T-helper 2 cell treated with Interferon-gamma antibody and Interleukin-4, amounts not matched to agents 100 ng/mL and 5 ng/mL, for 36 hours (primary cell): ENCODE measurements around the gene SRRM3. TPM values are rescaled to one million over a fixed set of nuclear protein-coding genes. Genes with fewer than 3 reads are reported as not detected.
"Not testable (repeated sequence)": the region's sequence is repeated elsewhere in the genome, so short reads cannot be mapped to it uniquely, and the experiment has no call there.

Experiments
- intact Hi-C: fragments of 100-400 bp; cut with micrococcal nuclease; formaldehyde crosslinking; loops from one replicate; pipeline ENCODE4 v1.15.1; 2023
- total RNA-seq: library from RNA; stranded (reverse); gene quantifications from 2 replicates; pipeline ENCODE4 v1.2.3, GENCODE V29; 2022

SRRM3 gene
- not detected in 2 replicates for total RNA-seq

- intact Hi-C loops, result loop anchor here (1.0 kb wide), 1 partner anchor 23 kb away; no protein-coding TSS in a partner anchor
Observed at GRCh38 chr7:76201732-76202665, at the start of gene SRRM3. SRRM3 (plus strand) TSS chr7:76201896; CDS start chr7:76235067, 33,171 bp downstream.

GRCh38 chr7:76151932-76152331 is 49.8 kb upstream of the SRRM3 start:
- intact Hi-C loops, result no loop called here

- intact Hi-C loops, result loop anchor here (1.0 kb wide), 1 partner anchor 20 kb away; no protein-coding TSS in a partner anchor
Observed at GRCh38 chr7:76153571-76154230, 48.0 kb upstream of the SRRM3 start.

- intact Hi-C loops, result no loop called here
Observed at GRCh38 chr7:76155938-76156337, 45.8 kb upstream of the SRRM3 start.

- intact Hi-C loops, result not testable (repeated sequence)
Observed at GRCh38 chr7:76156992-76157685, 44.6 kb upstream of the SRRM3 start.

- intact Hi-C loops, result not testable (repeated sequence)
Observed at GRCh38 chr7:76158416-76158815, 43.3 kb upstream of the SRRM3 start.

GRCh38 chr7:76162416-76163170 is 39.1 kb upstream of the SRRM3 start:
- intact Hi-C loops, result not testable (repeated sequence)

- intact Hi-C loops, result not testable (repeated sequence)
Observed at GRCh38 chr7:76163812-76164211, 37.9 kb upstream of the SRRM3 start.

GRCh38 chr7:76165106-76165972 is 36.4 kb upstream of the SRRM3 start:
- intact Hi-C loops, result no loop called here

GRCh38 chr7:76165973-76166403 is 35.7 kb upstream of the SRRM3 start:
- intact Hi-C loops, result loop anchor here (1.0 to 2.0 kb wide), 3 partner anchors 113 to 287 kb away; partner anchors contain the start of gene RHBDD2

GRCh38 chr7:76166404-76167255 is 35.1 kb upstream of the SRRM3 start:
- intact Hi-C loops, result loop anchor here (1.0 to 2.0 kb wide), 3 partner anchors 114 to 288 kb away; partner anchors contain the start of gene RHBDD2

GRCh38 chr7:76173566-76174205 is 28.0 kb upstream of the SRRM3 start:
- intact Hi-C loops, result no loop called here

- intact Hi-C loops, result not testable (repeated sequence)
Observed at GRCh38 chr7:76176951-76177350, 24.7 kb upstream of the SRRM3 start.

- intact Hi-C loops, result loop anchor here (2.0 kb wide), 1 partner anchor 179 kb away; the partner anchor contains the start of gene YWHAG
Observed at GRCh38 chr7:76179686-76180085, 22.0 kb upstream of the SRRM3 start.

- intact Hi-C loops, result no loop called here
Observed at GRCh38 chr7:76182225-76182960, 19.3 kb upstream of the SRRM3 start.

- intact Hi-C loops, result no loop called here
Observed at GRCh38 chr7:76185187-76185896, 16.4 kb upstream of the SRRM3 start.

GRCh38 chr7:76187272-76187671 is 14.4 kb upstream of the SRRM3 start:
- intact Hi-C loops, result no loop called here
